ENCODE data around the gene LSP1.
A peak's percentile ranks its signal among the peaks of the same experiment; 100 is the strongest.
"Not testable (repeated sequence)": the region's sequence is repeated elsewhere in the genome, so short reads cannot be mapped to it uniquely, and the experiment has no call there.

The LSP1 gene

GRCh38 chr11:1862588-1863351 is 9.9 kb downstream of the LSP1 start:
- no peak for DNase-seq (ENCODE audit: low read depth, low spot score)

- DNase-seq (ENCODE audit: low read depth, low spot score), result peak; percentile 83
These were observed 10.7 kb downstream of the LSP1 start for GRCh38 chr11:1863352-1864216.

GRCh38 chr11:1864231-1864630 is 11.3 kb downstream of the LSP1 start:
- DNase-seq (ENCODE audit: low read depth, low spot score), result no peak

GRCh38 chr11:1864831-1865665 is 12.2 kb downstream of the LSP1 start:
- no peak for DNase-seq (ENCODE audit: low read depth, low spot score)

- no peak for DNase-seq (ENCODE audit: low read depth, low spot score)
These were observed 13.3 kb downstream of the LSP1 start for GRCh38 chr11:1866226-1866625.

- no peak for DNase-seq (ENCODE audit: low read depth, low spot score)
These were observed 13.9 kb downstream of the LSP1 start for GRCh38 chr11:1866776-1867175.

- DNase-seq (ENCODE audit: low read depth, low spot score), result no peak
These were observed 14.5 kb downstream of the LSP1 start for GRCh38 chr11:1867381-1867780.

GRCh38 chr11:1868056-1868635 is 15.3 kb downstream of the LSP1 start:
- no peak for DNase-seq (ENCODE audit: low read depth, low spot score)

DNA sequence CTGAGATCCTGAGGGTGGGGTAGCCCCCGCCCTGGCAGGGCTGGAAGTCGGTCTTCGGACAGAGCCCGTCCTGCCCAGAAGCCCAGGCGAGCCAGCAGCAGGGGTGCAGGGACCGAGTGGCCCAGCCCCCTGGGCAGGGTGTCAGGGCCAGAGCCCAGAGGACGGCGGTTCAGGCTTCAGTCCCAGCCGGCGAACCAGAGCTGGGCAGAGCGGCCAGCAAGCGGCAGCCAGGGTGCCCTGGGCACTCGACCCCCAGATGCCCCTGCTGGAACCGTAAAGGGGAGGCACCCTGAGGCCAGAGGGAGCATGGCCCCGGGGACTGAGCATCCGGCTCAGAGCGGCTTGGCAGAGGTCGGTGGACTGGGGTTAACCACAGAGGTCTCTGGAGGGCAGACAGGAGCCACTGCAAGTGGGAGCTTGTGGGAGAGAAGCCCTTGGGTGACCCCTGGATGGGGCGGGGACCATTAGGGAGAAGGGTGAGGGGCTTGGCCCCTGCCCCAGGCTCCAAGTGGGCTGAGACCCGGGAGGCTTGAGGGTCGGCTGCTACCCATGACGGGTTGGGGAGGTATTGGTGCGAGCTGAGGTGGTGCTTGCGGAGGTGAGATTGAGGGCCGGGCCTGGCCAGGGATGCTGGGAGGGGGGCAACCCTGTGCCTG is 15.9 kb downstream of the LSP1 start:
- no peak for DNase-seq (ENCODE audit: low read depth, low spot score)

DNA sequence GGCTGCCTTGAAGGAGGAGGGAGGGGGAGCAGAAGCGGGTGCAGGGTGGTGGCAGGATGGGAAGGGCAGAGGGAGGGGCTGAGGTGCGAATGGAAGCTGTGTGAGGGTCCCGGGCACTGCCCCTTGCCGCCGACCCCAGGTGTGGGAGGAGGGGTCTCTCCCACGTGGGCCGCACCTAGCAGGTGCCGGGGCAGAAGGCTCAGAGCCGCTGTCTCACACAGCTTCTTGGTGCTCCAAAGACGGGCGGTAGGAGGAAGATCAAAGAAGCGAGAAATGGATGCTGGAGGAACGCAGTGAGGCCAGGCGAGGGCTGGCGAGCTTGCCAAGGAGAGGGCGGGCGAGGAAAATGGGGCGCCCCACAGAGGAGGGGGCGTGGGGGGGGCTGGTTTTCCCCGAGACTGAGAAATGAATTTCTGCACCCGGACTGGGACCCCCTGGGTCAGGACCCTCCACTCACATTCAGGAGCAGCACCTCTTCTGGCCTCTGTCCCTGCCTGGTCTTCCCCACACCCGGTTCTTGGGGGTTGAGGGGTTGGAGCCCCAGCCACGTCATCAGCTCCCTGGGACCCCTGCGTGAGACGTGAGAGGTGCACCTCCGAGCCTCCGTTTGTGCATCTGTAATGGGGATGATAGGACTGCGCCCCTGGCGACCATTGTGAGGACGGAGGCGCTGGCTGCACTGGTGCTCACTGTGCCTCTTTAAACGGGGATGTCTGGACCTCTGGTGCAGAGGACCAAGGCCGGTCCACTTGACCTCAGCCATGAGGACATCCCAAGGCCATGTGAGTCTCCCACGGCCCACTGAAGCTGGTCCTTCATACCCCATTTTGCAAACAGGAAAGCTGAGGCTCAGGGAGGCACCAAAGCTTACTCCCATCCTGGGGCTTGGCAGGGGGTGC is 16.8 kb downstream of the LSP1 start:
- DNase-seq (ENCODE audit: low read depth, low spot score), result no peak

DNA sequence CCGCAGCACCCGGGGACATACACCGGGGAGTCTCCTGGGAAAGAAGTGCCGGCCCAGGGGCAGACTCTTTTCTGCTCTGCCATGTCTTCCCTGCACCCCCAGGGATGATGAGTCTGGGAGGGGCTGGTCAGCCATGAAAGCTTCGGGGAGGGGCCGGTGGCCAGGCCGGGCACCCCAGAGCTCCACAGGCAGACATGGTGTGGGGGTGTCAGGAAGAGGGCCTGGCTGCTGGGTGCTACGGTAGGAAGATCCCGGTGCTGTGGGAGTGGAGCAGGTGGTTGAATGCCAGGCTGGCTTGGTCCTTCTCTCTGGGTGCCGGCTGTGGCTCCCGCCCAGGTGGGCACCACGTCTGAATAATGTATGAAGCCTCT is 17.4 kb downstream of the LSP1 start:
- no peak for DNase-seq (ENCODE audit: low read depth, low spot score)

DNA sequence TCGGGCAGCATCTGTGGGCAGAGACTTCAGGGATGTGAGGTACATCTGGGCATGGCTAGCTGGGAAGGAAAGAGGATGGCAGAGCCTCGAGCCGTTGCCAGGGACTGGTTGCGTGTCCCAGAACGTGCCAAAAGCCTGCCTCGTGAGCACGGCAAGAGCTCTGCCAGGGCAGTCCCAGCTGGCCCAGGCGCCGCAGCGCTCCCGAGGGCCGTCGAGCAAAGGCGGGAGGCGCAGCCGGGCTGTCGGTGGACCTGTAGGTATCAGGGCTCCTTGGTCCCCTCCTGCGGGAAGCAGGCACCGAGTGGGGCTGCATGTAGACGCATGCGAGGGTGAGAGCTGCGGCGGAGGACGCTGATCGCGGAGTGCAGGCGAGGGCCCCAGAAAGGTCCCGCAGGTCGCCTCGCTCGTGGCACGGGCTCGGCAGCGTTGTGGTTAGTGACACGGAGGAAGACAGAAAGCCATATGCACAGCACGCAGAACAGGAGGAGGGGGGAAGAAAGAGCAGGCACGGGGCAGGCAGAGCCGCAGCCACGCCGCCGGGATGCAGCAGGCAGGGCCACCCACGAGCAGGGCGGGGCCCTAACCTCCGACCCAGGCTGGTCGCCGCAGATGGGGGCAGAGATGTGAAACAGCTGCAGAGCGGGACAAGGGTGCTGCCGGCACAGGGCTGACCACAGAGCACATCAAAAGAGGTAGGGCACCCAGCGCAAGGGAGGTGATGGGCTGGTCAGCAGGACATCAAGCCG is 18.0 kb downstream of the LSP1 start:
- no peak for DNase-seq (ENCODE audit: low read depth, low spot score)

GRCh38 chr11:1871531-1871930 is 18.6 kb downstream of the LSP1 start:
- DNase-seq (ENCODE audit: low read depth, low spot score), result no peak

- DNase-seq (ENCODE audit: low read depth, low spot score), result no peak
These were observed 19.5 kb downstream of the LSP1 start for GRCh38 chr11:1872267-1872985.

- DNase-seq (ENCODE audit: low read depth, low spot score), result peak; percentile 75
These were observed 20.3 kb downstream of the LSP1 start for GRCh38 chr11:1873048-1873812.

DNA sequence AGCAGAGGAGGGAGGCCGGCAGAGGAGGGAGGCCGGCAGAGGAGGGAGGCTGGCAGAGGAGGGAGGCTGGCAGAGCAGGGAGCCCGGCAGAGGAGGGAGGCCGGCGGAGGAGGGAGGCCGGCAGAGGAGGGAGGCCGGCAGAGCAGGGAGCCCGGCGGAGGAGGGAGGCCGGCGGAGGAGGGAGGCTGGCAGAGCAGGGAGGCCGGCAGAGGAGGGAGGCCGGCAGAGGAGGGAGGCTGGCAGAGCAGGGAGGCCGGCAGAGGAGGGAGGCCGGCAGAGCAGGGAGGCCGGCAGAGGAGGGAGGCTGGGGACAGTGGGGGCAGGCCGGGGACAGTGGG is 20.9 kb downstream of the LSP1 start:
- DNase-seq (ENCODE audit: low read depth, low spot score), result not testable (repeated sequence)

GRCh38 chr11:1874441-1875092 is 21.7 kb downstream of the LSP1 start:
- DNase-seq (ENCODE audit: low read depth, low spot score), result not testable (repeated sequence)
